ENCODE data around the gene ALS2CL.

GRCh38 chr3:46649436-46649835 lies 44.0 kb downstream of the ALS2CL start:
- no peak for TF ChIP-seq CTCF (IDR thresholded peaks at IDR 0.05 in 2 of 3, conservative IDR thresholded peaks at IDR 0.05 in 1 of 3; ENCODE audit: borderline replicate concordance in 1 of 3, insufficient read depth in 1 of 3, low read depth in 2 of 3, low read length in 2 of 3)
- no peak for TF ChIP-seq EZH2 (IDR thresholded peaks at IDR 0.05)
- no peak for TF ChIP-seq FOSL1 (IDR thresholded peaks at IDR 0.05; ENCODE audit: low read depth)
- no peak for TF ChIP-seq TCF7L2 (IDR thresholded peaks at IDR 0.05; ENCODE audit: borderline replicate concordance, extremely low read depth, insufficient read depth, insufficient read length)
- TF ChIP-seq SRF (IDR thresholded peaks at IDR 0.05; ENCODE audit: low read depth) = no peak
- TF ChIP-seq POLR2AphosphoS5 (IDR thresholded peaks at IDR 0.05; ENCODE audit: low read depth, low read length) = no peak
- TF ChIP-seq JUND (IDR thresholded peaks at IDR 0.05) = no peak
- TF ChIP-seq YY1 (IDR thresholded peaks at IDR 0.05; ENCODE audit: extremely low read depth, insufficient replicate concordance, low read depth, low read length) = no peak
- TF ChIP-seq POLR2A (IDR thresholded peaks at IDR 0.05; ENCODE audit: borderline replicate concordance, extremely low read depth, insufficient read depth, insufficient read length) = no peak
- TF ChIP-seq REST (IDR thresholded peaks at IDR 0.05; ENCODE audit: low read depth) = no peak
- no peak for TF ChIP-seq SP1 (IDR thresholded peaks at IDR 0.05; ENCODE audit: low read depth)
- TF ChIP-seq ZFX (IDR thresholded peaks at IDR 0.05) = no peak
- TF ChIP-seq EZH2phosphoT487 (IDR thresholded peaks at IDR 0.05; ENCODE audit: borderline replicate concordance) = no peak
- no peak for TF ChIP-seq ELF1 (IDR thresholded peaks at IDR 0.05; ENCODE audit: borderline replicate concordance, low read depth)

All from HCT116 (cell line).